ENCODE measurements around the gene INPP5B.
"Not testable (repeated sequence)": the region's sequence is repeated elsewhere in the genome, so short reads cannot be mapped to it uniquely, and the experiment has no call there.

The INPP5B gene

DNA sequence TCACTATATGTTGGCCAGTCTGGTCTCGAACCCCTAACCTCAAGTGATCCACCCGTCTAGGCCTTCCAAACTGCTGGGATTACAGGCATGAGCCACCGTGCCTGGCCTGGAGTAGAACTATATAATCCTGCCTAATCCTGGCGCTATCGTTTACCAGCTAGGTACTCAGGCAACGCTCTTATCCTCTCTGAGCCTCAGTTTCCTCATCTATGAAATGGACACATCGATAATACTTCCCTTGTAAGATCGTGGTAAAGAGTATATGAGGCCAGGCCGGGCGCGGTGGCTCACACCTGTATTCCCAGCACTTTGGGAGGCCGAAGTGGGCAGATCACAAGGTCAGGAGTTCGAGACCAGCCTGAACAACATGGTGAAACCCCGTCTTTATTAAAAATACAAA, 10.1 kb downstream of the INPP5B start:
- peaks cover 15% of the 10 kb centered on the region for H3K4me1 Mint-ChIP-seq
- not testable (repeated sequence) for H3K4me3 Mint-ChIP-seq; H3K36me3 Mint-ChIP-seq (ENCODE audit: low read depth); ATAC-seq; DNase-seq; H3K27ac Mint-ChIP-seq; H3K9me3 Mint-ChIP-seq; H3K27me3 Mint-ChIP-seq

DNA sequence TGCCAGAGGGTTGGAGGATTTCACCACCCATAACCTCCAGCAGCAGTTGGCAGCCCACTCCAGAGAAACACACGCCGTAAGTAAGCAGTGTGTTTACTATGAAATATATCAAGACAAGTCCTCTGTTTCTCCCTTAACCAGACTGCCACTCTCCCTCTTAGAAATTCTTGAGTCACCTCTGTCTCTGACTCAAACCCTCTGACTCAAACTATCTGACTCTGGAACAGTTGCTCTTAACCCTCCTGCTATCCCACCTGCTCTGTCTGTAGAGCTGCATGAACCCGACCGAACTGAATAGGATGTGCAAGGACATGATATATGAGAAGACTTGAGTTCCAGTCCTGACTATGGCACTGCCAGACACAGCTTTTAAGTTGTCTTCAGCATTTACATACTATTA, 14.1 kb downstream of the INPP5B start:
- Mint-ChIP-seq H3K4me1 (peaks cover 40% of the 10 kb centered on the region), H3K9me3 (no peaks in the 10 kb centered on the region), H3K36me3 (ENCODE audit: low read depth) (peaks cover 4% of the 10 kb centered on the region), H3K27ac (no peak overlapping the region), H3K27me3 (no peaks in the 10 kb centered on the region), H3K4me3 (peak overlapping the region; percentile 4)
- ATAC-seq (peak; percentile 10), DNase-seq (no peak)

DNA sequence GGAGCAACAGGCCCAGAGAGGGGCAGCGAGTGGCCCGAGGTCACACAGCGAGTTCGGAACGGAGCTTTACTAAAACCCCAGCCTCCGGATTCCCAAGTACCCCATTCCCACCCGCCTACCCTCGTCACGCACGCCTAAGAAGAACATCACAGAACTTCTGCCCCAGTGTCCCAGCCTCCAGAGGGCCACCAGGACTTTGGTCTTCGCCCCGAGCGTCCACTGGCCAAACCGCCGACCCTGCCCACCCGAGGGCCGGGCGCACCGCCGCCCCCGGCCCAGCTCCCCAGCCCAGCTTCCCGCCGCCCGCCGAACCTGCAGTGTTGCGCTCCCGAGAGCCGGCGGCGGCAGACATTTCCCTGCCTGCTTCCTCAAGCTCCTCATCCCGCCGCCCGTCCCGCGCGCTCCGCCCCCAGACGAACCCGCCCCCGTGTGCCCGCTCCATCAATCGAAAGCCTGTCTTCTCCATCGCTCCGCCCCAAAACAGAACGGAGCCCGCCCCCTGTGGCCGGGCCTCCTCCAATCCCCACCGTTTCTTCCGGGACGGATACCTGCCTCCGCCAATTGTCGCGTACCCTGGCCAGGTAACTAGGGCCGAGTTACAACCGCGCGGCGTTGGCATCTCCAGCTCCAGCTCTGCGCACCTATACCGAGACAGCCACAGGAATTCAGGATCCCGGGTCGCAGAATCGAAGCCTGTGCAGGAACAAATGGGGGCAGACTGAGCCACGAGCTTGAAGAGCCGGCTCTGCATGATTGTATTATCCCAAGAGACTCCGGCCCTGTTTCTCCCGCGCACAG, 15.3 kb downstream of the INPP5B start:
- peak; percentile 96 for ATAC-seq
- Mint-ChIP-seq H3K4me1 (peaks cover 52% of the 10 kb centered on the region), H3K9me3 (no peaks in the 10 kb centered on the region), H3K4me3 (peak overlapping the region; percentile 99), H3K36me3 (ENCODE audit: low read depth) (peaks cover 10% of the 10 kb centered on the region), H3K27ac (peak overlapping the region; percentile 91), H3K27me3 (no peaks in the 10 kb centered on the region)
- peak; percentile 98 for DNase-seq

DNA sequence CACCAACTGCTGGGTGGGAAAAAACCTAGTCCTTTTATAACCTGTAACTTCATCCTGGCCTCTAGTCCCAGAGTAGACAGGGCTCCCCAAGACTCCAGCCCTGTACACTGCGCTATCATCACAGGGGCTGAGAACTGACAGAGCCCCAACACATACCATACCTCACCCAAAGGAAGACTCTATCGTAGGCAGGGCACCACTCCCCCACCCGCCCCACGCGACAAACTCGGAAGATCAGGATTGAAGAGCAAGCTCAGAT, 15.8 kb downstream of the INPP5B start:
- Mint-ChIP-seq H3K27me3 (no peaks in the 10 kb centered on the region), H3K36me3 (ENCODE audit: low read depth) (peaks cover 11% of the 10 kb centered on the region), H3K4me1 (peaks cover 56% of the 10 kb centered on the region), H3K27ac (peak overlapping the region; percentile 91), H3K4me3 (peak overlapping the region; percentile 99), H3K9me3 (no peaks in the 10 kb centered on the region)
- no peak for ATAC-seq
- no peak for DNase-seq

DNA sequence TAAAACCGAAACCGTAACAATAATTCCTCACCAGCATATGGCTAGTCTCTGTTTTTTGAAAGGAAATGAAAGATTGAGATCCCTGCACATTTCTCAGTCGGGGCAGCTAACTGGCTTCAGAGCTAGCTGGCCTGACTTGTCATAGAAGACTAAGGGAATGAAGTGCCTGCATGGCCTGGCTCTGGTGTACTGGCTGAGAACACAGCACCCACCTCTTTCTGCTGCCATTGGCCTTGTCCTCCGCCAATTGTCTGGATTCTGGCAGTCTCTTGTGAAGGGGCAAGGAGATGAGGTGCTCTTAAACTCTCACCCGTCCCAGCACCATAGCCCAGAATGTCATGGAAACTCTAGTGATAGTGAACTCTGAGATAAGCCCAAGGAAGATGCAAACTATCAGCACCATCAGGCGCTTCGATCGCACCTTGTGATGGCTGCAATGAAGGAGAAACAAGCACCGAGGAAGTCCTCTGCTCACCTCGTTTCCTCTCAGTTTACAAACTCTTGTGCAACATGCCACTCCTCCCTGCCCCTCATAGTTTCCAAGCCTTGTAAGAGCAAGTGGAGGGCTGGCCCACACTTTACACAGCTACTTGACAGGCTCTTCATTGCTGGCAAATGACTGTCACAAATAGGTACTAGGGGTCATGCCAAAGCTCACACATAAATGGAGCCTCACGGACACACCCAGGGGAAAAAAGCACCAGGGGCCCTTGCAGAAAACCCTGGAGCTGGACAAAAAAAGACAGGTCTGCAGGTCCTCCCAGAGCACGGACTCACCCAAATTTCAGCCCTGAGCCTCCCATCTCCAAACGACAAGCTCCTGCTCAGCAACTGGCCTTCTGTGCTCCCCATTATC, 16.4 kb downstream of the INPP5B start:
- Mint-ChIP-seq H3K36me3 (ENCODE audit: low read depth) (peaks cover 10% of the 10 kb centered on the region), H3K4me3 (peak overlapping the region; percentile 99), H3K9me3 (no peaks in the 10 kb centered on the region), H3K27me3 (no peaks in the 10 kb centered on the region), H3K4me1 (peaks cover 62% of the 10 kb centered on the region), H3K27ac (peak overlapping the region; percentile 91)
- ATAC-seq: peak; percentile 73
- DNase-seq: peak; percentile 57

DNA sequence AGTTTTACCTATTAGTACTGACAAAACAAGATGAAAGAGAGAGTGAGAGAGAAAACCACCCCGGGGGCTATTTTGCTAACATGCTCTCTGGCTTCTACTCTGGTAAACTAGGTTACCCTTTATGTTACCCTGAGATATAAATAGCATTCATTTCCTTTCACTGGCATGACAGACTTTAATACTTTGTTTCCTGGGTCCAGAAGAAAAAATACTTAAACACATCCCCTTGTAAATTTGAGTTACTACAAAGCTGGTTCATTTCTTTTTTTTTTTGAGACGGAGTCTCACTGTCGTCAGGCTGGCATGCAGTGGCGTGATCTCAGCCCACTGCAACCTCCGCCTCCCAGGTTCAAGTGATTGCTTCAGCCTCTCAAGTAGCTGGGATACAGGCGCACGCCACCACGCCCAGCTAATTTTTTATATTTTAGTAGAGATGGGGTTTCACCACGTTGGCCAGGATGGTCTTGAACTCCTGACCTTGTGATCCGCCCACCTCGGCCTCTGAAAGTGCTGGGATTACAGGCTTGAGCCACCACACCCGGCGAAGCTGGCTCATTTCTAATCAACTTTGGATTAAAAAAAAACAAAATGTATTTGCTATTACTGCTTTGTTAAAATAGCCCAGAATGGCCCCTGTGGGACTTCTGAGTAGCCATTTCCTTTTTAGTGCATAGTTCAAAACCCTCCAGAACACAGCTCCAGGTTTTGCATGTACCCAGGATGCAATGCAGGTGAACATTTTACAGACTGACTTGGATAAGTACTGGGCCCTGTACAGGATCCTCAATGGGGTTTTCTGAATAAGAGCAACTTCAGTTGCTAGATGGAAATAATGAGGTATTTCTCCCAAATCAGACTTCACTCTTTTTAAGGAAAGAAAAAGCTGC, 20.6 kb downstream of the INPP5B start:
- H3K36me3 Mint-ChIP-seq (ENCODE audit: low read depth): peaks cover 12% of the 10 kb centered on the region
- ATAC-seq: no peak
- no peaks in the 10 kb centered on the region for H3K27me3 Mint-ChIP-seq
- peaks cover 69% of the 10 kb centered on the region for H3K4me1 Mint-ChIP-seq
- H3K9me3 Mint-ChIP-seq: no peaks in the 10 kb centered on the region
- peak overlapping the region; percentile 86 for H3K27ac Mint-ChIP-seq
- peak overlapping the region; percentile 33 for H3K4me3 Mint-ChIP-seq
- DNase-seq: peak; percentile 16

DNA sequence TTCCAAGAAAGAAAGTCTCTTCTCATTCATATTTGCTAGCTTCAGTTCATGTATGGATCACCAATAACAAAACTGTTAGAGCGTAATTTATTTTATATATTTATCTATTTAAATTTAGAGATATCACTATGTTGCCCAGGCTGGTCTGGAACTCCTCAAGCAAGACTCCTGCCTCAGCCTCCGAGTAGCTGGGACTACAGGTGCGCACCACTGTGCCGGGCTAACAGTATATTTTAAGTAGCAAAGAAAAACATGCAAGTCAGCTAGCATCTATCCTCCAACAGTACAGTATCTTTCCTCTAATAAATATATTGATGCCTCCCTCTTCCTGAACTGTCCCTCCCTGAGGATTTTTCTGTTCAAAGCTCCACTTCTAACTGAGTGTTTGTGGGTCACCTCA, 21.5 kb downstream of the INPP5B start:
- Mint-ChIP-seq H3K9me3 (no peaks in the 10 kb centered on the region), H3K4me1 (peaks cover 63% of the 10 kb centered on the region), H3K36me3 (ENCODE audit: low read depth) (peaks cover 13% of the 10 kb centered on the region), H3K27ac (peak overlapping the region; percentile 86), H3K4me3 (peak overlapping the region; percentile 33), H3K27me3 (no peaks in the 10 kb centered on the region)
- ATAC-seq (no peak), DNase-seq (no peak)

DNA sequence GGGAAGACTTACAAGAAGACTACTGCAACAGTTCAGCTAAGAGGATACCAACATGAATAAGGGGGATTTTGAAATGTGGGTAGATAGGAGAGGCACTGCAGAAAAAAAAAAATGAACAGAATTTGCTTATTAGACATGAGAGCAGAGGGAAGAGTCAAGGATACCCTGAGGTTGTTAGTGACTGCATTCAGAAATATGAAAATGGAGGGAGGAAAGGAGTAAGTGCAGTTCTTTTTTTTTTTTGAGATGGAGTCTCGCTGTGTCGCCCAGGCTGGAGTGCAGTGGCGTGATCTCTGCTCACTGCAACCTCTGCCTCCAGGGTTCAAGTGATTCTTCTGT, 23.3 kb downstream of the INPP5B start:
- no peaks in the 10 kb centered on the region for H3K27me3 Mint-ChIP-seq
- no peaks in the 10 kb centered on the region for H3K9me3 Mint-ChIP-seq
- ATAC-seq: no peak
- H3K27ac Mint-ChIP-seq: peak overlapping the region; percentile 85
- H3K4me3 Mint-ChIP-seq: peak overlapping the region; percentile 34
- no peak for DNase-seq
- peaks cover 13% of the 10 kb centered on the region for H3K36me3 Mint-ChIP-seq (ENCODE audit: low read depth)
- peaks cover 64% of the 10 kb centered on the region for H3K4me1 Mint-ChIP-seq

DNA sequence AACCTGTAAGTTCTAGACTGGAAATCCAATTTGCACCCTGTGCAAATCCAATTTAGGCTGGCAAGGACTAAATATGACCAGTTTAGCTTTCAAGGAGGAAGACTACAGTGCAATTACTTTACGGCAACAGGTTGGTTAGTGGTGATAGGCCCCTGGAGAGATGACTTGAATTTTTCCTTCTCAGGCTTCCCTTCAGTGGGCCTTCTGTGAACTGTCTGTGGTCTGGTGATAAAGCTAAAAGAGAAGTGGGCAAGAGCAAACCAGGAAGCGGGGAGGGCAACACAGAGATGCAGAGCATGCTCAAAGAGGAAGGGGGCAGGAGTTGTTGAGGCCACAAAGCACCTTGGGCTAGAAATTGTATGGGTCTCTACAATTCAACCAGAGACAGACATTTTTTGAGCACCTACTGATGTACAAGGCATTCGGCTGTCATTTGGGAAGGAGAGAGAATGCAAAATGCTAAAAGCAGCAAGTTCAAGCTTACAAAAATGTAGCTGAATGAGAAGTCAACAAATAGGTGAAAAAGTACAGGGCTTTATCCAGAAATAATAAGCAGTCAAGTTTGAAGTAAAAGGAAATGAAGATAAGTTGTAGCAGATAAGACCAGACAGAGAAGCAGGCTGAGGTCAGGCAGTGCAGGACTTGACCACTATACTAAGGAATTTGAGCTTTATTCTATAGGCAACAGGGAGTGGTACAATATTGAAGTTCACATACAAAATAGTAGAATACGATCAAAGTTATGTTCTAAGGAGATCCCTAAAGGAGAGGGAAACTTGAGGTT, 23.9 kb downstream of the INPP5B start:
- peak; percentile 92 for ATAC-seq
- Mint-ChIP-seq H3K36me3 (ENCODE audit: low read depth) (peaks cover 13% of the 10 kb centered on the region), H3K27ac (peak overlapping the region; percentile 85), H3K27me3 (no peaks in the 10 kb centered on the region), H3K4me3 (peak overlapping the region; percentile 13), H3K9me3 (no peaks in the 10 kb centered on the region), H3K4me1 (peaks cover 63% of the 10 kb centered on the region)
- DNase-seq: peak; percentile 42

DNA sequence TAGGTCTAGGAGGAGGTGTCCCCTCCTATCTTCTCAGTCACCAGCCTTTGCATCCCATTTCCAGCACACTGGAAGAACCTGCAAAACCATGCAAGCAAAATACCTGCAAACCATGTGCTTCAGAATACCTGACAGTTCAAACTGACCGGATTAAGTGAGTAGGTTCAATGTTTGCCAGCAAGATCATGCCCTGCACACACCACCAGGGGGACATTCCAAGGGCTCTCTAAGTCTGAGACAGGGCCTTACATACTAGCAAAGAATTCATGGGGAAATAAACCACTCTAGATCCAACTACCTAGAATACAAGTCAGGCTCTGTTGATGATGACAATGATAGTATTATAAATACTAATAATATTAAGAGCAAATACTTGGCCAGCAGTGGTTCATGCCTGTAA, 27.6 kb downstream of the INPP5B start:
- DNase-seq (peak; percentile 23), ATAC-seq (no peak)
- H3K4me3 Mint-ChIP-seq: no peak overlapping the region

DNA sequence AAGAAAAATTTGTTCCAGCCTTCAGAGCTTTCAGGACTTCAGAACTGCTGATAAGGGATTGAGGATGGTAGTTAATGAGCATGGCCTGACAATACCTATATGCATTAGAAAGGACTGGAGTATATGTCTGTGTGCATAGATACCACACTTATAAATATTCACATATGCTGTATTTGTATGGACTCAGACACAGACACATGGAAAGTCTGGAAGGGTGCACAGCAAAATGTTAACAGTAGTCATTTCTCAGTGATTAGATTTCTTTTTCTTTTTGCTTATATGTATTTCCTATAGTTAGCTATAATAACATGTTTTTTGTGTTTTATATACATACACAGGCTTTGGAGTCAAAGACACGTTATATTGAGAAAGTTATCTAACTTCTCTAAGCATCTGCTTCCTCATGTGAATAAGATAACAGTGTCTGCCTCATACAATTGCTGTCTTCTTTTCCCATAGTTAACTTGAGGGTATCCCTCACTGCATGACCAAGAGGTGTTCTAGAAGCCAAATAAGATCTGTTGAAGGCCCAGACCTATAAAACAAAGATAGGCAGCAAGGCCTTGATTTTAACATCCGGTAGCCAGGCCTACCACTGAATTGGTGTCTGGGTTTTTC, 31.3 kb downstream of the INPP5B start:
- ATAC-seq (no peak), DNase-seq (no peak)
- no peaks in the 10 kb centered on the region for H3K27me3 Mint-ChIP-seq
- H3K9me3 Mint-ChIP-seq: no peaks in the 10 kb centered on the region
- no peak overlapping the region for H3K4me3 Mint-ChIP-seq
- H3K27ac Mint-ChIP-seq: no peak overlapping the region
- H3K36me3 Mint-ChIP-seq (ENCODE audit: low read depth): peaks cover 1% of the 10 kb centered on the region
- peaks cover 13% of the 10 kb centered on the region for H3K4me1 Mint-ChIP-seq

More for the DNA sequence above, 27.6 kb downstream of the INPP5B start:
- Mint-ChIP-seq H3K27ac (no peak overlapping the region), H3K9me3 (no peaks in the 10 kb centered on the region), H3K4me1 (peaks cover 31% of the 10 kb centered on the region), H3K36me3 (ENCODE audit: low read depth) (peaks cover 6% of the 10 kb centered on the region), H3K27me3 (no peaks in the 10 kb centered on the region)

DNA sequence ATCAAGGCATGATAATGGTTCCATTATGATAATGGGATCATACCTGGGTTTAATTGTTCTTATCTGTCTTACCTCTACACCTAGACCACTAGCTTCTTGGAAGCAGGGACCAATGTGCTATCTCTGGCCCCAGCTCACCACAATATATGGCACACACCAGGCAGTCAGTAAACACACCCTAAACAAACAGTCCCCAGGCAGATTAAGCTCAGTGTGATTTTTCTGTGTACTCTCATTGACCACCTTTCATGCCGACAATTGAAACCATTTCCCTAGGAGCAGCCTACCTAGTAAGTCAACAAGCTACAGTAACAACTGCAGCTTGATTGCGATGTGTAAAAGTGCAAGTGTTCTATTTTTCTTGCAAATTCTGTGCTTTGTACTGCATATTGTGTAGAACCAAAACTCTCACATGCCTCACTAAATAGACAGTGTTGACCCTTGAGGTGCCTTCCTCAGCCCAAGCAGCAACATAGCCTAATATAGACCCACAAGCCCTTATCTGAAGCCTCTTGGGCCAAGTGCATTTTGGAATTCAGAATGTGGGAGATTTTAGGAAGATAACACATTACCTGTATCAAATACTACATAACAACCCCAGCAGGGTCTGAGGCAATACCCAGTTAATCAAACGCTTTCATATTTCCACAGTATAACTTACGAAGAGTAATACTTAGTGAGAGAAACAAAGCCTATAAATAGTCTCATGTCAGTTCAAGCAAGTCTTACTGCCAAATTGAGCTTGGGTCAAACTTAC, 32.0 kb downstream of the INPP5B start:
- no peaks in the 10 kb centered on the region for H3K9me3 Mint-ChIP-seq
- DNase-seq (no peak), ATAC-seq (no peak)
- H3K36me3 Mint-ChIP-seq (ENCODE audit: low read depth): no peaks in the 10 kb centered on the region
- peaks cover 8% of the 10 kb centered on the region for H3K4me1 Mint-ChIP-seq
- H3K4me3 Mint-ChIP-seq: no peak overlapping the region
- no peak overlapping the region for H3K27ac Mint-ChIP-seq
- no peaks in the 10 kb centered on the region for H3K27me3 Mint-ChIP-seq

DNA sequence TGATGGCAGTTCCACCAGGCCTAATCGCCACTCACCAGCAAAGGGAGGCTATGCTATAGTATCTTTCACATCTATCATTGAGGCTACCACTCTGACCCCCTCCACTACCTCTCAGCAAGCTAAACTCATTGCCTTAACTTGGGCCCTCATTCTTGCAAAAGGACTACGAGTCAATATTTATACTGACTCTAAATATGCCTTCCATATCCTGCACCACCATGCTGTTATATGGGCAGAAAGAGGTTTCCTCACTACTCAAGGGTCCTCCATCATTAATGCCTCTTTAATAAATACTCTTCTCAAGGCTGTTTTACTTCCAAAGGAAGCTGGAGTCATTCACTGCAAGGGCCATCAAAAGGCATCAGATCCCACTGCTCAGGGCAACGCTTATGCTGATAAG, 35.4 kb downstream of the INPP5B start:
- H3K36me3 Mint-ChIP-seq (ENCODE audit: low read depth): peaks cover 22% of the 10 kb centered on the region
- not testable (repeated sequence) for H3K4me1 Mint-ChIP-seq, ATAC-seq, H3K27me3 Mint-ChIP-seq, DNase-seq, H3K27ac Mint-ChIP-seq, H3K4me3 Mint-ChIP-seq
- peaks cover 18% of the 10 kb centered on the region for H3K9me3 Mint-ChIP-seq
